Measurements from ENCODE around the gene VWA3B.

GRCh38 chr2:98155291-98155690 is 68.3 kb downstream of the VWA3B start:
- TF ChIP-seq EZH2 (IDR thresholded peaks at IDR 0.05; ENCODE audit: low read length) (no peak), CTCF (optimal IDR thresholded peaks at IDR 0.05 in 1 of 3, IDR thresholded peaks at IDR 0.05 in 1 of 3, conservative IDR thresholded peaks at IDR 0.05 in 1 of 3; ENCODE audit: extremely low read depth in 1 of 3, insufficient read depth in 2 of 3, low read length in 3 of 3) (no peak)

Data from keratinocyte (primary cell).